Endodermal cell (in vitro differentiated cells): ENCODE measurements around the gene TEDC2. TPM values are rescaled to one million over a fixed set of nuclear protein-coding genes. Genes with fewer than 3 reads are reported as not detected.
A peak's percentile ranks its signal among the peaks of the same experiment; 100 is the strongest.

Source experiments
- DNase-seq: peaks from one replicate; pipeline ENCODE4 v3.0.0-alpha.2; 2017
- H3K27ac ChIP-seq: 2 replicates; pipeline ENCODE4 v1.5.1; 2013; ENCODE audit warnings: mild to moderate bottlenecking, low read depth, low read length, moderate library complexity
- H3K27me3 ChIP-seq: 2 replicates; pipeline ENCODE4 v1.6.1; 2013; ENCODE audit warnings: mild to moderate bottlenecking, low read length, moderate library complexity; ENCODE audit not compliant: insufficient read depth, control insufficient read depth, poor library complexity, severe bottlenecking
- H3K36me3 ChIP-seq: 2 replicates; pipeline ENCODE4 v1.7.0; 2013; ENCODE audit warnings: mild to moderate bottlenecking, low read length, moderate library complexity; ENCODE audit not compliant: control insufficient read depth, insufficient read depth
- H3K4me1 ChIP-seq: one replicate; pipeline ENCODE4 v1.7.0; 2013; ENCODE audit warnings: low read length; ENCODE audit not compliant: control insufficient read depth, insufficient read depth
- H3K4me3 ChIP-seq: 2 replicates; pipeline ENCODE4 v1.5.1; 2013; ENCODE audit warnings: mild to moderate bottlenecking, low read length, moderate library complexity
- H3K9ac ChIP-seq: 2 replicates; pipeline ENCODE4 v1.6.1; 2013; ENCODE audit warnings: mild to moderate bottlenecking, low read length, moderate library complexity; ENCODE audit not compliant: poor library complexity, severe bottlenecking; ENCODE audit errors: extremely low read depth
- H3K9me3 ChIP-seq: 2 replicates; pipeline ENCODE4 v1.6.1; 2013; ENCODE audit warnings: mild to moderate bottlenecking, low read length, moderate library complexity; ENCODE audit not compliant: control insufficient read depth
- H3K27ac Mint-ChIP-seq: 2 replicates; pipeline ENCODE4 v1.8.0; 2020; ENCODE audit warnings: mixed read lengths
- H3K27me3 Mint-ChIP-seq: 2 replicates; pipeline ENCODE4 v1.8.0; 2021; ENCODE audit warnings: mild to moderate bottlenecking, mixed read lengths; ENCODE audit not compliant: insufficient read depth
- H3K36me3 Mint-ChIP-seq: 2 replicates; pipeline ENCODE4 v1.8.0; 2020; ENCODE audit warnings: low read depth, mixed read lengths
- H3K4me1 Mint-ChIP-seq: 2 replicates; pipeline ENCODE4 v1.8.0; 2020; ENCODE audit warnings: mixed read lengths
- H3K4me3 Mint-ChIP-seq: 2 replicates; pipeline ENCODE4 v1.8.0; 2020; ENCODE audit warnings: mild to moderate bottlenecking, moderate library complexity, mixed read lengths
- H3K9me3 Mint-ChIP-seq: 2 replicates; pipeline ENCODE4 v1.8.0; 2020; ENCODE audit warnings: mild to moderate bottlenecking, mixed read lengths
- CTCF ChIP-seq: fragments of 200-600 bp; sonication (generic); conservative IDR thresholded peaks from 2 replicates; pipeline ENCODE4 v1.5.0; 2021; ENCODE audit warnings: antibody characterized with exemption, mild to moderate bottlenecking
- WGBS, 2 experiments: methylation state at CpG; one replicate each; pipeline versions ENCODE4 v1.1.5 to v1.1.7; 2013; ENCODE audit warnings: missing lambda C conversion rate in 2 of 2, mixed read lengths in 1 of 2; ENCODE audit not compliant: insufficient coverage in 1 of 2, insufficient read length in 1 of 2; 5-methylcytosine and 5-hydroxymethylcytosine counted together
- total RNA-seq, 2 donors: library from RNA; stranded (reverse); fragmentation: NEBNext Ultra II Directional in 1 of 2; extraction: Animal tissue kit (Norgen Biotek cat#: 25700) in 1 of 2; gene quantifications; 2 replicates in 1 of 2; 3 replicates in 1 of 2; pipeline ENCODE4 v1.2.1, GENCODE V29; 2021

TEDC2 gene
- total RNA-seq, 2 donors from 2014 or later, result 44.0 to 57.6 TPM

- no peak for TF ChIP-seq CTCF
- no peaks in the 10 kb centered on the region for H3K9me3 Mint-ChIP-seq
- peak overlapping the region; percentile 88 for H3K4me3 Mint-ChIP-seq
- peaks cover 14% of the 10 kb centered on the region for H3K36me3 Mint-ChIP-seq
- WGBS, 2 experiments, result 89 to 91% methylated on average over 12 to 17 of the region's 17 CpGs
- Histone ChIP-seq H3K36me3 (peaks cover 16% of the 10 kb centered on the region), H3K9me3 (no peaks in the 10 kb centered on the region), H3K4me1 (peaks cover 14% of the 10 kb centered on the region), H3K9ac (no peak overlapping the region), H3K4me3 (no peak overlapping the region), H3K27ac (no peak overlapping the region), H3K27me3 (no peaks in the 10 kb centered on the region)
- DNase-seq, result no peak
- H3K27me3 Mint-ChIP-seq, result no peaks in the 10 kb centered on the region
- peak overlapping the region; percentile 87 for H3K27ac Mint-ChIP-seq
- H3K4me1 Mint-ChIP-seq, result peaks cover 44% of the 10 kb centered on the region
Observed at GRCh38 chr16:2511996-2512734, 52.3 kb downstream of the TEDC2 start.

- peak; percentile 64 for TF ChIP-seq CTCF
- 51 to 76% methylated on average over 7 to 15 of the region's 15 CpGs for WGBS, 2 experiments
- H3K36me3 ChIP-seq, result peaks cover 16% of the 10 kb centered on the region
- Mint-ChIP-seq H3K36me3 (peaks cover 17% of the 10 kb centered on the region), H3K4me3 (peak overlapping the region; percentile 88), H3K27me3 (no peaks in the 10 kb centered on the region), H3K9me3 (no peaks in the 10 kb centered on the region), H3K27ac (peak overlapping the region; percentile 95), H3K4me1 (peaks cover 44% of the 10 kb centered on the region)
- no peaks in the 10 kb centered on the region for H3K27me3 ChIP-seq
- H3K9ac ChIP-seq, result peak overlapping the region; percentile 92
- H3K27ac ChIP-seq, result peak overlapping the region; percentile 97
- peak; percentile 80 for DNase-seq
- peaks cover 14% of the 10 kb centered on the region for H3K4me1 ChIP-seq
- H3K9me3 ChIP-seq, result no peaks in the 10 kb centered on the region
- H3K4me3 ChIP-seq, result peak overlapping the region; percentile 88
Observed at GRCh38 chr16:2512735-2513404, 53.0 kb downstream of the TEDC2 start.

DNA sequence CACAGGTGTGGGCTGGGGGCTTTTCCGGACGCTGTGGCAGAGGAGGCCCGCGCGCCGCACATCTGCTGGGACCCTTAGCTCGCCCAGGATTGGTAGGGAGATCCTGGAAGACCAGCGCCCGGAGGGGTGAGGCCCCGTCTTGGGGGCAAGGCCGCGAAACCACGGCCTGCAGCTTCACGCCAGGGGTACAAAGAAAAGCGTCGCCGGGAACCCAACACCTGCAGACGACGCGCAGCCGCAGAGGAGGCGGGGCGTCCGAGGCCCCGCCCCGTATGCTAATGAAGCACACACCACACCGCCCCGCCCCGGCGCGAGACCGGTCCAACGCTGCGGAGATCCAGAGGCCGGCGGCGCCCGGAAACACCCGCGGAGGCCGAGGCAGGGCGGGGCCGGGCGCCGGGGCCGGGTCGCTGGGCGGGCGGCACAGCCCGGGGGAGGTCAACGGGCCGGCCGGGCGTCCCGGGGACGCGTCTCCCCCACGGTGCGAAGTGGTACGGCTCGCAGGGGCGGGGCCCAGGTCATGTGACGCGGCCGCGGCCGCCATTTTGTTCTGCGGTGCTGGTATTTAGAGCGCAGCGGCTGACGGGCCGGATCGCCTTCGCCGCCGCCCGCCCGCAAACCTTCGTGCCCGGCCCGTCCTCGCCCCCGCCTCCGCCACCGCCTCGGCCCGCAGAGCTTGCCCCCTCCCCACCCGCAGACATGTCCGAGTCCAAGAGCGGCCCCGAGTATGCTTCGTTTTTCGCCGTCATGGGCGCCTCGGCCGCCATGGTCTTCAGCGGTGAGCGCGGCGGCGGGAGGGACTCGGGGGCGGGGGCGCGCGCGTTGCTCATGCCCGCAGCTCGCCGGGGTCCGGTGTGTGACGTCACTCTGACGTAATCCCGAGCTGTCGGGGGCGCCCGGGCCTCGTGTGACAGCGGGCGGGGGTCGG lies 53.8 kb downstream of the TEDC2 start, which contains the start of gene ATP6V0C:
ATP6V0C (plus strand) TSS at position 548 of the 928 bp plus-strand sequence; CDS start at position 700, 152 bp downstream.
- peaks cover 14% of the 10 kb centered on the region for H3K4me1 ChIP-seq
- H3K9me3 Mint-ChIP-seq, result no peaks in the 10 kb centered on the region
- H3K27ac Mint-ChIP-seq, result peak within 1 kb of the TSS; percentile 97
- DNase-seq, result peak; percentile 97
- no peaks in the 10 kb centered on the region for H3K9me3 ChIP-seq
- H3K27ac ChIP-seq, result peak within 1 kb of the TSS; percentile 97
- peaks cover 16% of the 10 kb centered on the region for H3K36me3 ChIP-seq
- no peaks in the 10 kb centered on the region for H3K27me3 ChIP-seq
- no peak for TF ChIP-seq CTCF
- peaks cover 17% of the 10 kb centered on the region for H3K36me3 Mint-ChIP-seq
- H3K27me3 Mint-ChIP-seq, result no peaks in the 10 kb centered on the region
- H3K4me1 Mint-ChIP-seq, result peaks cover 44% of the 10 kb centered on the region
- H3K4me3 ChIP-seq, result peak within 1 kb of the TSS; percentile 88
- peak within 1 kb of the TSS; percentile 88 for H3K4me3 Mint-ChIP-seq
- WGBS, 2 experiments, result 0% methylated on average over 59 to 122 of the region's 122 CpGs
- peak within 1 kb of the TSS; percentile 92 for H3K9ac ChIP-seq
